Activated CD4-positive, alpha-beta T cell treated with anti-CD3 and anti-CD28 coated beads, Interleukin-2, amount 50 U/mL, for 1 hour (primary cell): Measurements from ENCODE around the gene TDRD9.

Source experiments
- DNase-seq: peaks from one replicate; pipeline ENCODE4 v3.0.0-alpha.2; 2020

The TDRD9 gene

DNA sequence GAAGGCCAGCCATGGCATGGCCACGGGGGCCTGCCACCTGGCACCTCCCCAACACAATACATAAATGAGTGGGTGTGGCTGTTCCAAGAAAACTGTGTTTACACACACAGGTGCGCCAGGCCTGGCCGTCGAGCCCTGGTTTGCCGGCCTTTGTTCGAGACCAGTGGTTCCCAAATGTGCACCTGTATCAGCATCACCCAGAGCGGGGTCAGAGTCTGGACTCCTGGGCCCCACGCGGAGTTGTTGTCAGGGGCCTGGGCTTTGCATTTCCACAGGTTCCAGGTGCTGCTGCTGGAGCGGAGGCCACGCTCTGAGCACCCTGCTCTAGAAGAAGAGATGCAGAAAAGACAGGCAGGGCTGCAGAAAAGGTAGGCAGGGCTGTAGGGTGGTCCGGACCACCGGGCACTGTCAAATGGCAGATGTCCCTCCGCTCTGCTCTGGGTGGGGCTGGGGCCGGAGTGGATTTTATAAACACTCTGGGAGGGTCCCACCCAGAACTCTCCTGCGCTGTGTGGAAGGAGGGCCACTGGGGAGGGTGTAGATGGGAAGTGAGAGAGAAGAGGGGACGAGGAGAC is 153.1 kb downstream of the TDRD9 start:
- DNase-seq: no peak

DNA sequence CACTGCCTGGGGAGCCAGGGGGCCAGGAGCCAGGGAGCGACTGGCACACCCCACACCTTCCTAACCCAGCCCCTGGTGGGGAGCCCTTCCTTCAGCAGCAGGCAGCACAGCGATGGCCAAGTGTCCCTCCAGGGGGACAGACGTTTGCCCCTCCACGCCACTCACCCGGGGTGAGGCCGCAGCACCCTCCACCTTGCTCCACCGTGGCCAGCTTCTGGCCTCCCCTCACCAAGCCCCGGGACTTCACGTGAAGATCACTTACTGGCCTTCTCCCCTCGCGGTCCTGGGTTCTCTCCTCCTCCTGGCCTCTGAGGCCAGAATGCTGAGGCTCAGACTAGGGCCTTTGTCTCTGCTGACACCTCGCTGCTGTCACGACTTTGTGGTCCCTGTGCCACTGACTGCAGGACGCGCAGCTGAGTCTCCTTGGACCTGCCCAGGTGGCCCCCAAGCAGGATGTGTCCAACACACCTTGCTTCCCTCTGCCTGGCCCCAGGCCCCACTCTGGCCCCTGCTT is 153.8 kb downstream of the TDRD9 start:
- DNase-seq: no peak

DNA sequence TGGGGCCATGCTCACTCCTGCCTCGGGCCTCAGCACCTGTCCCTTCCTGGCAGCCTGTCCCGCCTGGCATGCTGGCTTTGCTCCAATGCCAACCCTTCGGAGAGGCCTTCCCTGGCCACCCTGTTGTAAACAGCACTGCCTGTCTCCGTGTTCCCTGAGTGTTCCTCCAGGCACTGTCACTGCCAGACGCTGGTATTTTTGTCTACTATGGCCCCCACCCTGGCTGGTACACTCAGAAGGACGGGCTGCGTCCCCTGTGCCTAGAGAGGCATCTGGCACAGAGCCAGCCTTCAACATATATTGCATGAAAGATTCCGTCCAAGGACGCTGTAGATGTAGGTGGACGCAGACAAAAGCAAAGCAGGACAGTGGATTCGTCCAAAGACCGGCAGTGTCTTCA is 154.6 kb downstream of the TDRD9 start:
- DNase-seq: no peak

DNA sequence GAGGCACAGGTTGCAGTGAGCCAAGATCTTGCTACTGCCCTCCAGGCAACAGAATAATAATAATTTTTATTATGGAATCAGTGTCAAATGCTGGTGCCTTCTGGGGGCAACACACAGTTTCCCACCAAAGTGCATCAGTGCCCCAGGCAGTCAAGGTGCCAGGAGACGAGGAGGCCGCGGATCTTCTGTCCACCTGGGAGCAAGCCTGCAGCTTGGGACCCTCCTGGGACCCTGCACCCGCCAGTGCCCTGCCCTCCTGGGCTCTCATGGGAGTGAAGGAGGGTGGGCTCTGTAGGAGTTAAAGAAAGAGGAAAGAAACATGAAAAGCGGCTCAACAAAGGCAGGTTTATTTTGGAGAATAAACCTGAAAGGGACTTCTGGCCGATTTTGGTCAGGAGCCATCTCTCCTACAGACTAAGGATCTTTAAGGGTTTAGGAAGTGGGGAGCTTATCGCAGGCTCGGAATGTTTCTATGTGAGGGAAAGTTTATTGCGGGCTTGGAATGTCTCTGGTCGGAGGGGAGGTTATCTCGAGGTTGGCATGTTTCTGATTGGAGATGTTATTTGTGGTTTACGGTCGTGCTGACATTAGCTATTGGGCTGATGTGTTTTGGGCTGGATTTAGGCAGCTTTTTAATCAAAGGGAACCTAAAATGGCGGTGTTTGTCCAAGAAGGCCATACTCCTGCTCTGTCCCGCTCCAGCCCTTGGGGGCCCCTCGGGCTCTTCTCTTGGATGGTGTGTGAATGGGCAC is 156.2 kb downstream of the TDRD9 start:
- no peak for DNase-seq

DNA sequence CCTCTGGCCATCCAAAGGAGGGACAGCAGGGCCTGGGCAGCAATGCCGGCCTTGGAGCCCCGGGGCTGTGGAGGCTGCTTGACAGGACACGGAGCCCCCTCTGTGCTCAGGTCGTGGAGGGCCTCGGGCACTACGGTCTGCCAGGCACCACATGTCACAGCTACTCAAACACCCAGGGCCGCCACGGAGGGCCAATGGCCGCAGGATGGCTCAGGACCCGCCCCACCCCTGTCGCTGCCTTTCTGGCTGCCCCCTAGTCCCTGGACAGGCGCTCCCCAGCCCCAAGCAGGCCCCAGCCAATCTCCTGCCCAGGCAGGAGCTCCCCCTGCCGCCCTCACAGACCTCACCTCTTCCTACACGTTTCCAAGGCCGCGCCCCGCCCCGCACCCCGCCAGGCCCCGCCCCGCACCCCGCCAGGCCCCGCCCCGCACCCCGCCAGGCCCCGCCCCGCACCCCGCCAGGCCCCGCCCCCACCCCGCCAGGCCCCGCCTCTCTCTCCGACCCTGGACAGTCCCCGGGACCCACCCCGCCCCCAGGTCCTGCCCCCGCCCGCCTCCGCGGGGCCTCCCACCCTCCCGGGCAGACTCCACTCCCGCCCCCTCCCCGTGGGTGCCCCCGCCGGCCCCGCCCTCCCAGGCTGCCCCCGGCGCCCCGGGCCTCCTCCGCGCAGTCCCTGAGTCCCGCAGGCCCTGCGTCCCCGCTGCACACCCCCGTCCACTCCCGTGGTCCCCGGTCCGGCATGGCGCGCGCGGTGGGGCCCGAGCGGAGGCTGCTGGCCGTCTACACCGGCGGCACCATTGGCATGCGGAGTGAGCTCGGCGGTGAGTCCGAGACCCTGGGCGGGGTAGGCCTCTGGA is 157.0 kb downstream of the TDRD9 start, which contains the start of gene ASPG:
TSS of gene ASPG (plus strand) at position 669 of the 857 bp plus-strand sequence. CDS start at position 740, 71 bp downstream.
- no peak for DNase-seq

DNA sequence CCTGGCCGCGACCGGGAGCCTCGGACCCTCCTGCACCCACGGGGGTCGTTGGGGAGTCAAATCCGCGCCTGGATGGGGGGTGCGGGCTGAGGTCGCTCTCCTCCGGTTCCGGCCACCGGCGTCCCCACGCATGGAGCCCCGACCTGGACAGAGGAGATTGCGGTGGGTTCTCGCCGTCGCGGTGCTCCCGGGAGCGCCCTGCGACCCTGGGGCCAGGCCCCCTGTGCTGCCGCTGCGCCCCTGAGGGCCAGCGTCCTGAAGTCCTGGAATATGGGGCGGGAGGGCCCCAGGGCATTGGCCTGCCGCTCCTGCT is 157.6 kb downstream of the TDRD9 start:
- DNase-seq: no peak

DNA sequence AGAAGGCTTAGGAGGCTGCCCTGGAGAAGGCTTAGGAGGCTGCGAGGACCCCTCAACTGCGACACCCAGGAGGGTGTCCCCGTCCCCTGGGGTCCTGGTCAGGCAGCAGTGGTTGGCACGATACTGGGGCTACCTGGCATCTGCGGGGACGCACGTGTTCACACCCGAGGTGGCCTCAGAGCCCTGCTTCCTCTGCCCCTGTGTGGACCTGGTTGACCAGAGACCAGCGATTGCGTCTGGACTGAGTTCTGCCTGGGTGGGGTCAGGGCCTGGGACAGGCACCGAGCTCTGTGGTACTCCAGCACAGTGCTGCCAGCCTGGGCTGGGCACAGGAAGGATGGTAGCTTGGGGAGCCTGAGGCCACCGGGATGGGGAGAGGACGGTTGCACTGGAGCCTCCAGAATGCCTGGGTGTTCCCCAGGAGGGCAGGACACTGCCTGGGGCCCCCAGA is 158.0 kb downstream of the TDRD9 start:
- no peak for DNase-seq

DNA sequence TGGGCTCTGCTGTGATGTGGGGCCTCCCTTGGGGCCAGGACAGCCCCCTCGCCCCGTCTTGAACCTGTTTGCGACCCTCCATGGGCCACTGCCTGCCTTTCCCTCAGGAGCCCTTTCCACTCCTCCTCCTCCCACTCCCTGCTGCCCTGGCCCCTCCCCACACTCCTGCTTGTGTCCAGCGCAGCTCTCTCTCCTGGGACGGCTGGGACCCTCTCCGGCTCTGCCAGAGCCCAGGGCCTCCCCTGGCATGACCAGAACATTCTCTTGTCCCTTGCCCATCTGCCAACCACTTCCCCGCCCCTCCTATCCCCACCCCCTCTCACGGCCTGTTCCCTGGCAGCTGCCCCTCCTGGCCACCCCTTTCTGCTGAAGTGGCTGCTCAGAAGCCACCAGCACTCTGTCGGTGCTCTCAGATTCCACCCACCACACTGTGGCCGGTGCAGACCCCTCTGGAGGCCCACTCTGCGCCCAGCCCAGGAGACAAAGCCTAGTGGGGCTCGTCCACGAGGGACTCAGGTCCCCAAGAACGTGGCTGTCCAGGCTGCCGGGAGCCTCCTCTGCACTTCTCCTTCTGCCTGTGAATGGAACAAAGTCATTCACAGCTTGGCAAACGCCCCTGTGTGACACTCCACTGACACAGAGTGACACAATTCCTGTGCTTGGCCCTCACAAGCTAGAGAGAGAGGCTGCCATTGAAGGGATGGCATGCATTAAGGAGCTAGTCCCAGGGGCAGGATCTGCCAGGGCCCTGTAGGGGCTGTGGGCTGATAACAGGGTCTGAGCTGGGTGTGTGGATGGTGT is 158.6 kb downstream of the TDRD9 start:
- no peak for DNase-seq

DNA sequence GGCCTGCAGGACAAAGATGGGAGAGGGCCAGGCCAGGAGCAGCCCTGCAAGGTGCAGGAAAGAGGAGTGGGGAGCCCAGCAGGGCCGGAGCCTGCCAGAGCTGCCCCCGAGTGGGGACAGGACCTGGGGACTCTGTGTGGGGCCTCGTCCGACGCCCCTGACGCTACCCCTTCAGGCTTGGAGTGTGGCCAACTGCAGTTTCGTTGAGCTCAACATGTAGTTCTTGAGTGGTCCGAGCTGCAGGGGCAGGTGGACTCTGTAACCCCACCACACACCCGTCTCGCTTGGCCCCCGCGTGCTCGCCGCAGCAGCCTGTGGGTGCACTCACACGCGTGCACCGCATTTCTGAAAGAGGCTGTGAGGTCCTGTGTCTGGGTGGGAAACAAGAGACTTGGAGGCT is 159.2 kb downstream of the TDRD9 start:
- DNase-seq: no peak

DNA sequence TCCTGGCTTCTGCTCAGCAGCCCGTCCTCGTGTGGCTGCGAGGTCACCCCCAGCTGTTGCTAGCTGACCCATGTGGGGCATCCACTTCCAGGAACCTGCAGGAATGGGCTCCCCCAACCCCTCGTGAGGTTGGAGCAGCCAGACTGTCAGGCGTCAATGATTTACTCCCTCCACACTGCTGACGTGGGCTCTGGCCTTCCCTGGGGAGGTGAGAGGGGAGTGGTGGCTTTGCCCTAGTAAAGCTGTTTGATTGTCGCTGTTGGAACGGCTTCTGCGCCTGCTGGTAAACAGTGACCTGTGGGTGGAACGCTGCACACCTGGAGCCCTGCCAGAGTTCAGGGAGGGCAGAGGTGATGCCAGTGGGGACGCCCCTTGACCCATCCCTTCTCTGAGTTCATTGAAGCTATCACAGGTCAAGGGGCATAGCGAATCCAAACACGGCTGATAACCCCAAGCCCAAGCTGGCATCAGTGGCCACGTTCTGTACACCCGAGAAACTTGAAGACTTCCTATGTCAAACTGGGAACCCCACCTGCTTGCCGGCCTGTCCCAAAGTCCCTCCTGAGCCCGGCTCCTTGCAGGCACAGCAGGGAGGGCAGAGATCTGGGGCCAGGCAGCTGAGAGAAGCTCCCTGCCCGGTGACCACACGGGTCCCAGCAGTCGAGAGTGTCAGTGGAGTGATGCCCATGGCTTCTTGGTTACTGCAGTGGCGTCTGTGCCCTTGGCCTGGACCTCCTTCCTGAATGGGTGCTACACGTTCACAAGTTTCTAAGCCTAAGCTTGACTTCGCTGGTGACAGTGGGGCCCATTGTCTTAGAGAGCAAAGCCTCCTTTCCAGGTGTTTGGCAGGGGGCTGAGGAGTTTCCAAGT is 160.0 kb downstream of the TDRD9 start:
- DNase-seq: no peak

DNA sequence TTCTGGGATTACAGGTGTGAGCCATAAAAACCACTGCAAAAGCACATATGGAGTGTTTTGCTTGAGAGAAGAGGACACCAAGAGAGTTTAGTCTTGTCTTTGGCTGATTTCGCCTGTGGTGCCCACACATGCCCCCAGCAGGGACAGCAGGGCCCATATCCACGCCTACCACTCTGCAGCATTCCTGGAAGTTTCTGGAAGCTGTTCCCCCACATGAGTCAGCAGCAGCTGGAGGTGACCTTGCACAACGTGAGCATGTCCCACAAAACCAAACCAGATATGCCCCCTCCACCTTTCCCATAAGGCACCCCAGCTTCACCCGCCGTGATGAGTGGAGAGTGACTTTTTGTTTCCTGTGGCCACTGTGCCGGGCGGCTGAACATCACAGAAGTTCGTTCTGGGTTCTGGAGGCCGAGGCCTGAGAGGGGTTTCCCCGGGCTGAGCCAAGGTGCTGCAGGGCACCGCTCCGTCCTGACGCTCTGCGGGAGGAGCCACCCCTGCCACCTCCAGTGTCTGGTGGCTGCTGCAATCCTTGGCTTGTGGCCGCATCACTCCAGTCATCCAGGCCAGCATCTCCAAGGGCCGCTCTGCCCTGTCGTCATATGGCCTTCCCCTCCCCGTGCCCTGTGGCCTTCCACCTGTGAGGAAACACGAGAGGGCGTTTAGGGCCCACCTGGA is 162.0 kb downstream of the TDRD9 start:
- no peak for DNase-seq

DNA sequence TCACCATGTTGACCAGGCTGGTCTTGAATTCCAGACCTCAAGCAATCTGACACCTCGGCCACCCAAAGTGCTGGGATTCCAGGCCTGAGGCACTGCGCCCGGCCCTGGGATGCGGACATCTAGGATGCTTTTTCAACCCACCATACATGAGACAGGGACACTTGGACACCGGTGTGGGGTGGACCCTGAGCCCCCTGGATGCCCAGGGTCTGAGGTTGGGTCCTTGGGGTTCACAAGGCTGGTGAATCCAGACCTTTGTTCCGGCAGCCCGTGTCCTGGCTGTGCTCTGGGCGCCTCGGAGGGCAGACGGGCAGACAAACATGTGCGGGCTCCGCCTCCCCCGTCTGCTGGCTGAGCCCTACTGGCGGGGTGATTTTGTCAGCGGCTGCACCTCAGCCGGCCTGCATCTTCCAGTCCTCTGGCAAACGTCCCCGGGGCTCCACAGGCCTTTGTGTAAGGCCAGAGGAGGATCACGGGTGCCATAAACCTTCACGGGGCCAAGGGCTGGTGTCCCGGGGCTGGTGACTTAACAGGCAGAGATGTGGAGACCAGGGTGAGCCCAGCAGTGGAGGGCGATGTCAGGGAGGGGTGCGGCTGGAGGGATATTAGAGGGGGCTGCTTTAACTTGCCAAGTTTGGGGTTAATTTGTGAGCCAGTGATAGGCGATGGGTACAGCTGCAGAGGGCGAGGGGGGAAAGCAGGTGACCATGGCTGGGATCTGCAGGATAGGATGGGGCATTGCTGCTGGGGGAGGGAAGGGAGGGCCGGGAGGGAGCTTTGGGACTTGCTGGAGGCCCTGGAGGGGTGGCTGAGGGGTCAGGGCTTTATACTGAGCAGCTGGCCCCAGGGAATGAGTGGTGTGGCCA is 163.0 kb downstream of the TDRD9 start:
- no peak for DNase-seq

DNA sequence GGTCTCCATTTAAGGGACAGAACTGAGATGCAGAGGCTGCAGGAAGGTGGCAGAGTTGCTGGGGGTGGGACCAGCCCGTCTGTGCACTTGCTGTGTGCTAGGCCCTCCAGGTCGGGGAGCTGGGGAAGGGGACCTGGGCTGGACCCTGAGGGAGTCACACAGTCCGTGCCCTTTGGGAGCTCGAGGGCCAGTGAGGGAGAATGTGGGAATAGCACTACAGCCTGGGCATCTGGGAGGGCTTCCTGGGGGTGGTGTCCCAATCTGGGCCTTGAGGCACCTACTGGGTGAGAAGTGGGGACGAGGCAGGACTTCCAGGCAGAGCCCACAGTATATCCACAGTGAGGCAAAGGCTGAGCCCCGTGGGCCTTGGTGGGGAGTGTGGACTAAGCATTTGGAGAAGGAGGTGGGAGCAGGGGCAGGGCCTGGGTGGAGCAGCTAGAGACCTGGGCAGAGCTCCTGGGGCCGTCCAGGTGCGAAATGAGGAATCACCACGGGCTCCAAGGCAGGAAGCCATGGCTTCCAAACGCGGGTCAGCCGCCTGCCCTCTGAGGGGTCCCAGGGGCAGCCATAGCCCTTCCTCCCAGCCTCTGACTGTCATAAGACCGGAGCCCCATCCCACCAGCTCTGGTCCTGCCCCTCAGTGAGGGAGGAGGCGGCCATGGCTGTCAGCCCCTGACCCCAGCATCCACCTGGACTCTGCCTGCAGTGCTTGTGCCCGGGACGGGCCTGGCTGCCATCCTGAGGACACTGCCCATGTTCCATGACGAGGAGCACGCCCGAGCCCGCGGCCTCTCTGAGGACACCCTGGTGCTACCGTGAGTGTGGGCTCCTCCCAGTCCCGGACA is 163.9 kb downstream of the TDRD9 start:
- no peak for DNase-seq

DNA sequence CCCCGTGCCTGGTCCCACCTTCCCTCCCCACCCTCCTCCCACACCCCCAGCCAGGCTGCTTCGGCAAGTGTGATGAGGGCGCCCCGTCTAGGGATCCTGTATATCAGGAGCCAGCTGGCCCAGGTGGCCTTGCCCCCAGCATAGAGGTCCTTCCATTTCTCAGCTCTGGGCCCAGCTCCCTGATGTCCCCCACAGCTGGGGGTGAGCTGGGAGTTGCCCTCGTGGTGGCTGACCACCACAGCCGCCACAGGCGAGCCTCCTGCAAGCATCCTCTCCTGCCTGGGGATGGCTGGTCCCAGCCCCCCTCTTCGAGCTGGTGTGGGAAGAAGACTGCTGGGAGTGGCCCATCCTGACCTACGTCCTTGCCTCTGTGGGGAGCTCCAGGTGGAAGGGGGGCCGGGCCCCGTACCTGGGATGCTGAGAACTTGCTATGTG is 164.7 kb downstream of the TDRD9 start:
- DNase-seq: no peak

DNA sequence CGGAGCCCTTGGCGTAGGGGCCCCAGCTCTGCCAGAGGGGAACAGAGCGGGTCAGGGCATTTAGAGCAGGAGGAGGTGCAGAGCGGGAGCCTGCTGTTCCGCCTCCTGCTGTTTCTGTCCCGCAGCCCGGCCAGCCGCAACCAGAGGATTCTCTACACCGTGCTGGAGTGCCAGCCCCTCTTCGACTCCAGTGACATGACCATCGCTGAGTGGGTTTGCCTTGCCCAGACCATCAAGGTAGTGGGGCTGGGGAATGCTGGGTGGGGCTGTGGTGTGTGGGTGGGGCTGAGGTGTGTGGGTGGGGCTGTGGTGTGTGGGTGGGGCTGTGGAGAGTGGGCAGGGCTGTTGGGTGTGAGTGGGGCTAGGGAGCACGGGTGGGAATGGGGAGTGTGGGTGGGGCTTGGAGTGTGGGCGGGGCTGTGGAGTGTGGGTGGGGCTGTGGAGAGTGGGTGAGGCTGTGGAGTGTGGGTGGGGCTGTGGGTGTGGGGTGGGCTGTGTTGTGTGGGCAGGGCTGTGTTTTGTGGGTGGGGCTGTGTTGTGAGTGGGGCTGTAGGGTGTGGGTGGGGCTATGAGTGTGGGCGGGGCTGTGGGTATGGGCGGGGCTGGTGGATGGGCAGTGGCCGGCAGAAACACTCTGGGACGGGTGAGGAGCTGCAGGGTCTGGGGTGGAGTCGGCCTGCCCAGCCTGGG is 165.3 kb downstream of the TDRD9 start:
- no peak for DNase-seq

DNA sequence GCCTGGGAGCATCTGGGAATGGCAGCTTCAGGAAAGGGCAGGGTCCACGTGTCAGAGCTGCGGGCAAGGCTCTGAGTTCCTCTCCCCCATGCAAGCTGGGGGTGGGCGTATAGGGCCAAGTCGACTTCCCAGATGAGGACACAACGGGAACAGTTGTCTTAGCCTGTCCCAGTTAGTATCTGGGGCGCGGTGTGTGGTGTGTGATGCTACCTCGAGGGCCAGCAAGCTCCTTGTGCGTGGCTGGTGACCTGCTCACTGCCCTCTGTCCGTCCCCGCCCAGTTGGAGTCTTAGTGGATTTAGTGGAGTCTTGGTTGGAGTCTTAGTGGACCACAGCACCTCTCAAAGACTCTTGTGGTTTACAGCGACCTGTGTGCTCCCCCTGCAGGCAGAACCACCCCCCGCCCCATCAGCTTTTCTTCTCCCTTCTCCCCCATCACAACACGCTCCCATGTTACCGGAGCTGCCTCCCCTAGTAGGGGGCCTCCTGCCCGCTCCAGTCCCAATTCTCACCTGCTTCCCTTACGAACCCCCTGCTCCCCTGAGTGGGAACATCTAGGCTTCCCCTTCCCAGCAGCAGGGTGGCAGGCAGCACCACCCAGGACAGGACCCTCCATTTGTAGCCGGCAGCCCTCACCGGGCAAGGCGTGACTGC is 165.9 kb downstream of the TDRD9 start:
- no peak for DNase-seq

DNA sequence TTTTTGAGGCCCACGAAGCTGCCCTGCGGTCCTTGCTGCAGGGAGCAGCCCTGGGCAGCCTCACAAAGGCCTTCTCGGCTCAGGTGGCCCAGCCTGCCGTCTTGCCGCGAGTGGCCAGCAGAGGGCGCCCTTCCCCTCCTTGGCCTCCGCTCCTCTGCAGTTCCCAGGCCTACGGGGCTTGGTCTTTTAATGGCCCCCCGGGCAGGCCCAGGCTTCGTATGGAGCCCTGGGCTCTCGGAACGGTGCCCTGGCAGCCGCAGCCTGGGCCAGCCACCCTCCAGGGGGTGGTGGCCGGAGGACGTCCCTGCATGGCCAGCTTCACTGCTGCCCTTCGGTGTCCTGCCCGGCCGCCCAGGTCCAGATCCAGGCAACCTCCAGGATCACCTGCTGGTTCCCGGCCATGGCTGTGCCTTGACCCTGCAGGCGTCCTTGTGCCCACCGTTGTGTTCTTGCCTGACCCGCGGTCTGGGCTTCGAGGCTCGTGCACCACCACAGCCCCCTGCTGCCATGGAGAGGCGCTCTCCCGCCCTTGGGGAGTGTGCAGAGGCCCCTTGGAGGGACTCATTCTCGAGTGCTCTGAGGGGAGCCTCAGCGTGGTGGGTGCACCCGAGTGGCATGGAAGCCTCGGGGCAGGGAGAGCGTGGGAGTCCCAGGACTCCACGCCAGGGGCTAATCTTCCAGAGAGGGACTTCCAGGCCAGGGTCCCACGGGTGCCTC is 166.6 kb downstream of the TDRD9 start:
- DNase-seq: peak; percentile 78
